Activated naive CD4-positive, alpha-beta T cell treated with Interleukin-2 at 50 U/mL for 16 hours (primary cell): Measurements from ENCODE around the gene GNAL.

Experiments
- DNase-seq: peaks from one replicate; pipeline ENCODE4 v3.0.0-alpha.2; 2020

Gene GNAL

GRCh38 chr18:11729556-11729955 lies 40.5 kb downstream of the GNAL start:
- no peak for DNase-seq

GRCh38 chr18:11733031-11733430 lies 44.0 kb downstream of the GNAL start:
- DNase-seq: peak; percentile 67

DNA sequence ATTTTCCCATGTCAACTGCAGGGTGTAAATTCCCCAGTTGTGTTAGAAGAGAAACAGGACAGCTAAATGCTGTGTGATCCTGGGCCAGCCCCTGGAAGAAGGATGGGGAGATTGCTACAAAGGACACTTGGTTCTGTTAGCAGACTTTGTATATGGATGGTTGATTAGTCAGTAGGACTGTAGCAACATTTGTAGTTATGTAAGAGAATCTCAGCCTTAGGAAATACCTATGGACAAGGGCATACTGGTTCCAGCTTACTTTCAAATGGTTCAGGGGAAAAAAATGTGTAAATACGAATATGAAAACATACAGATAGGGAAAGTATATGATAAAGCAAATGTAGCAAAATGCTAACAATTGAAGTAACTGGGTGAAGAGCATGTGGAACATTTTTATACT lies 47.6 kb downstream of the GNAL start:
- no peak for DNase-seq

DNA sequence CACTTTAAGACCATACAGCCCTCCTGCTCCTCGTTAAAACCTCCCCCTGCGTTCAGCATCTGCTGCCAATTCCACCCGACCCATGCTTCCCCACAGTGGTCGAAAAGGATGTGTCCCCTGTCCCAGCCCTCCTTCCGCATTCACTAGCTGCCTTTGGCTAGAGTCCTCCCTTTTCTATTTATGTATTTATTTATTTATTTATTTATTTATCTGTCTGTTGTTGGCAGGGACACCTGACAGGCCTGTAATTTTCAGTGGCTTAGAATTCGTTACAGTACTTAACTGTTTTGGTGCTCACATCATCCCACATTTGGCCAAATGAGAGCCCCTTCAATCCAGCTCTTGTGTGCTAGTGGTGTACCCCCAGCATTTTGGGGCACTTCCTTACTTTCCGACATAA lies 50.8 kb downstream of the GNAL start:
- no peak for DNase-seq

GRCh38 chr18:11740461-11740860 lies 51.4 kb downstream of the GNAL start:
- no peak for DNase-seq

DNA sequence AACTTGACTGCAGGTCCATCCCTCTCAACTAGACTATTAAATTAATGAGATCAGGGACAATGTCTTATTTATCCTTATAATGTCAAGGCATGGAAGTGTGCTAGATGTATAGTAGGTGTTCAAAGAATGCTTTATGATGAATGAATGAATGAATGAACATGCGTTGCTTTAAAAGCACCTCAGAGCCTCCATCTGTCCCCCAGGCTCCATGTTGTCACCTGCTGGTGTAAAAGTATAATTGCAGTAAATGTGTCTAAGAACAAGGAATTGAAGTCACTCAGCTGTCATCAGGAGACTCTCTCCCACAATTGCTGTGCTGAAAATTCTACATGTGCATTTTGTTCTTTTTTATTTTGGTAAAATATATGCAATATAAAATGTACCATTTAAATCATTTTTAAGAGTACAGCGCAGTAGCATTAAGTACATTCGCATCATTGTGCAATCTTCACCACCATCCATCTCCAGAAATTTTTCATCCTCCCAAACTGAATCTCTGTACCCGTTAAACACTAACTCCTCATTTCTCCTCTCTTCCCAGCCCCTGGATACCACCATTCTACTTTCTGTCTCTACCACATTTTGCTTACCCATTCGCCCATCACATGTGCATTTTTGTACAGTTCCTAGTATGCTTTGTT lies 52.6 kb downstream of the GNAL start:
- DNase-seq: no peak

DNA sequence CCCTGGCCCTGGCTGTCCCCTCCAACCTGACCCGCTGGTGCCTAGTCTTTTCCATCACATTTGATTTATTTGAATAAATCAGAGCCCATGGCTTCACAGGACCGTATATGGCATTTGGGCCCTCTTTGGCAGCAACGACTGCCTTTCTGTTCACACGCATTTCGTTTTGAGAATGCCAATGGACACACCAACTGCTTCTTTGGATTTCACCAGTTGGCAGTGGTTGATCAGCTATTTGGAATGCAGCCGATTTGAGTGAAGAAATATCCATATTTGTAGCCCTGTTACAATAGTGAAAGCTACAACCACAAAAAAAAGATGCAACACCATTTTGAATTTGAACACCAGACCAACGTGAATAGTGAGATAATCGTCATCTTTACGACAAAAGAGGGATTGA lies 56.5 kb downstream of the GNAL start:
- DNase-seq: no peak

DNA sequence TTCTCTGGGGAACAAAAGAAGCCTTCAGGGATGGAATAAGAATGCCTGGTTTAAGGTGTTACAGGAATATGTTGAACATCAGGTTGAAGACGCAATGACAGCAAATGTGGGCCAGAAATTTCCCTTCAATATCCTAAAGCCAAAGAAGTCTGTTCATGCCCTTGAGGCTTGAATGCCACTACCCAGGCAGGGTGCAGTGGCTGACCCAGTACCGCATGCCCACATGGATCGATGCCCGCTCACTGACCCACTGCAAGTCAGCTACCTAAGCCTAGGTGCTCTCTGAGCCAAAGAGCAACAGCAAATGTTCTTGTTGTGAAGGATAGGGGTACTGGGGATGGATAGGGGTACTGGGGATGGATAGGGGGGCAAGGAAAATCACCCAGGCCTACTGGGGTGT lies 58.2 kb downstream of the GNAL start:
- DNase-seq: no peak

DNA sequence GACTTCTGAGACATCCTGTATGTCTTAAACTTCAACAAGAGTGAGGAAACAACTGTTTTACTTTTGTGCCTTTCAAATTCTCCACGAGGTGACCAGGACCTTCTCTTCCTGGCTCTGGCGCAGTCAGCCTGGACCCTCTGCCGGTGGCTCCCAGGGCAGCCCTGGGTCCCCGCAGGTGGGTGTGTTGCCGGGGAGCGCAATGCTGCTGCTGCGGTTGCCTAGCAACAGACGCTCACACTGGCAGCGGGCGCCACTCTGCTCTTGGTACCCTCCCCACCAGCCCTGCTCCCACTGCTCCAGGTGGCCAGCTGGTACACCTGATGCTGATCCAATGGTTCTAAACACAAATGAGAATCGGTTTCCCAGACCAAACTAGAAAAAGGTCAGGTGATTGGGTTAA lies 58.7 kb downstream of the GNAL start:
- no peak for DNase-seq

DNA sequence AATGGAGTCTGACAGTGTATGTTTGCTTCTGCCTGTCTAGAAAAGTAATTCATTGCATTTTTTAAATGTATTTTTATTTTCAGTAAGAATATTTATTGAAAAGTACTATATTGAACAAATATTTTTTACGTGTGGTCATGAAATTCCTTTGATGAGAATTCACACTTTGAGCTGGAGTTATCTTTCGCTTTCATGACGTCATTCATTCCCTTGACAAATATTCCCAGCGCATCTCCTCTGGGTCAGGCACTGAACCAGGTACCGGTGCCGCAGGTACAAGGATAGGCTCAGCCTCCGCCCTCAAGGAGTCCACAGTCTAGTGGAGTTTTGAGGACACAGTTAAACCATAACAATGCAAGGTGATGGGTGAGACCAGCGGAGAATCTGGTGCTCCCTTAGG lies 60.2 kb downstream of the GNAL start:
- DNase-seq: no peak

DNA sequence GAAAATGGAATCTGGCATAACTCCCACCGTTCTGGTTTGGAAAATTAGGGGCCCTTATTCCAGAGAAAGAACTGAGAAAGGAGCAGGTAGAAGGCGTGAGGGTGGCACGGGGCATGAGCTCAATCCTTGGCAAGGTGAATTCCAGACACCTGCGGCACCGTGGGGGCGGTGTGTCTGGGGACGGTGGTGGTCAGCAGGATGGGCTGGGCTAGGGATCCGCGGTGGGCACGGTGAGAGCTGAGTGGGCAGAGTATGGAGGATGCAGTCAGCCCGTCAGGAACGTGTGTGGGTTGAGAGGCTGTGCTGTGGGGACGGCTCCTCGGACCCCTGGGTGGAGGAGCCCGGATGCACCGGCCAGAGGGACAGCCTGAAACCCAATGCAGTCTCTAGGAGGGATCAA lies 61.1 kb downstream of the GNAL start:
- no peak for DNase-seq

DNA sequence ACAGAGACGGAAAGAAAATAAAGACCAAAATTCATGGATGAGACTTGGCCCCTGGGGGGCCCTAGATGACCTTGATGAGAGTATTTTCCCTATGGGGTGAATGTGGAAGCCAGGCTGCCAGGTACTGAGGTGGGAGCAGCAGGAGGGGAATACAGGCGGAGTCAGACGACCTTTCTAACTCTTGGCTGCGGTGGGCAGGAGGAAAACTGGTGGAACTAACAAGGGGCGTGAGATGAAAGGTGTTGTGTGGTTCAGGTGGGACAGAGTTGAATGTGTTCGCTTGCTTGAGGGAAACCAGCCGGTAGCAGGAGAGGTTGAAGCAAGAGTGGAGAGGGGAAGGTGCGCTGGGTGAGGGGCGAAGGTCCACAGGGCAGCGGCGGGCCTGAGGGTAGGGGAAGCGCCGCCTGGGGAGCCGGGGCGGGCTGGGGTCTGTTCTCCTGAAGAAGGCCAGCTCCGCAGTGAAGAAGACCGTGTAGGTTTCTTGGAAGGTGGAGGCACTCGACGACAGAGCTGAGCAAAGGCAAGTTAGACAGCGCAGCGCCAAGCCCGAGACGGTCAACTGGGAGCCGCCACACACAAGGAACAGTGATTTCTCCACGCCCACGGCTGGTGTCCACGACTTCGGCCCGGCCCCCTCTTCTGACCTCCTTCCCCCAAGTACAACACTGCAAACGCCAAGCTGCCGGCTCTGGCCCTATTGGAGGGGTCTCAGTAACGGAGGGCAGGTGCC lies 61.7 kb downstream of the GNAL start:
- DNase-seq: no peak

DNA sequence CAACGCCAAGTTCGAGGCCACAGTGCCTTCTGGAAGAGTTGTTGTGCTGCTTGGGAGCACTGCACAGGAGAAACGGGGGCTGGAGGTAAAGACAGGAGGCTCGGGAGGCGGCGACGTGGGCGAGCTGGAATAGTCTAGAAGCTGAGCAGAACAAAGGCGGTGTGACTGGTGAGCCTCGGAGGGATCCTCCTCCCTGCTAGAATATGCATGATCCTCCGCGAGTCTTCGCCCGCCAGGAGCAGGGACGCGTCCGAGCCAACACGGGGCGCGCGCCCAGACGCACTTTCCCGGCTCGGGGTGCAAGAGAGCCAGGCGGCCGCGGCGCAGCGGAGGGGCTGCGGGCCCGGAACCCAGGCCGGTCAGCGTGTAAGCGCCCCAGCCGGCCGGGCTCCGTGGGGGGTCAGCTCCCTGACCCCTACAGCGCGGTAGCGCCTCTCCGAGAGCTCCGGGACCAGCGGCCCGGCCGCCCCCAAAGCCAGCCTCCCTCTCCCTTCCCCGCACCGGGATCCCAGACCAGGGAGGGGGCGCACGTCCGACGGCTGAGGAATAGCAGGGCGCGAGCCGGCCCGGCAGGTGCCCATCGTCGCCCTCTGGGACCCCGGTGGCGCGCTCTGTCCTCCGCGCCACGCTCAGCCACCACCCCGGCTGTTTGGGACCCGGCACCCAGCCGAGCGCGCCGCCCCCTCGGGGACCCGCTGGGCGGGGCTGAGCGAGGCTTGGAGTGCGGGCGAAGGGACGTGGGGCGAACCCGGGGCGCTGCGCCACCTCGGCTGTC lies 62.5 kb downstream of the GNAL start:
- DNase-seq: no peak

DNA sequence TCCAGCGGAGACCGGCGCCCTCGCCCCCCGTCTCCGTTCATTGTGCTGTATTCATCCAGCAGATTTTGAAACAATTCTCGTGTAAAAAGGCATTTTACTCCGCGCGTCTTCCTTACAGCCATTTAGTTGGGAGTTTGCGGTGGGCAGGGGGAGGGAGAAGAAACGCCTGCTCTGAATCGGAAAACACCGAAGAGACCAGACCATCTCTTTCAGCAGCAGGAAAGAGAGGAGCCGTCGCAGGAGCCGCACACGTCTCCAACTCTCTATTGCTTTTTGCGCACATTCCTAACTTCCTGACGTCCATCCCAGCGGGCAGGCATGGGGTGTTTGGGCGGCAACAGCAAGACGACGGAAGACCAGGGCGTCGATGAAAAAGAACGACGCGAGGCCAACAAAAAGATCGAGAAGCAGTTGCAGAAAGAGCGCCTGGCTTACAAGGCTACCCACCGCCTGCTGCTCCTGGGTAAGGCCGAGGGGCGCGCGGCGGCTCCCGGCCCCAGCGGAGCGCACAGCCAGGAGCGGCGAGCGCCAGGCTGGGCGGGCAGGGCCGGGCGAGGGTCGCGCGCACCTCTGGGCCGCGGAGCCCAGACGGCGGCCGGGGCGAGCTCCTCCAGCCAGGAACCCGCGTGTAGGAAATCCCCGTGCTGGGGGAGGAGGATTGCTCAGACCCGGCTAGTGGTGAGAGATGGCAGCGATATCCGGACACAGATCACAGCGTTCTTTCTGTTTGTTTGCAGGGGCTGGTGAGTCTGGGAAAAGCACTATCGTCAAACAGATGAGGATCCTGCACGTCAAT lies 63.2 kb downstream of the GNAL start:
- DNase-seq: no peak

DNA sequence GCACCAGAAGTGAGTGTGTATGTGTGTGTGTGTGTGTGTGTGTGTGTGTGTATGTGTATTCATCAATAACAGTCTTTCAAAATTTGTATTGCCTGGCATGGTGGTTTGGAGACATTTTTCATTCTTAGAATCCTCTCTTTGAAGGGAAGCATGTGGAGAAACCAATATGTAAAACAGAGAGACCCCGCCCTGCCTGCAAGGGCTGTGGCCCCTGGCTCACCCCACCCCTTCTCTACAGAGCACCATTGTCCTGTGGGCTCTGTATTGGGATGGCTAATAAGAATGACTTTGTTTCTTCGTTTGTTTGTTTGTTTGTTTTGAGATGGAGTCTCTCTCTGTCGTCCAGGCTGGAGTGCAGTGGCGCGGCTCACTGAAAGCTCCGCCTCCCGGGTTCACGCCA lies 65.9 kb downstream of the GNAL start:
- DNase-seq: no peak

- no peak for DNase-seq
Measured at GRCh38 chr18:11757084-11757590, 68.1 kb downstream of the GNAL start.

- DNase-seq: no peak
Measured at GRCh38 chr18:11759456-11759855, 70.4 kb downstream of the GNAL start.

DNA sequence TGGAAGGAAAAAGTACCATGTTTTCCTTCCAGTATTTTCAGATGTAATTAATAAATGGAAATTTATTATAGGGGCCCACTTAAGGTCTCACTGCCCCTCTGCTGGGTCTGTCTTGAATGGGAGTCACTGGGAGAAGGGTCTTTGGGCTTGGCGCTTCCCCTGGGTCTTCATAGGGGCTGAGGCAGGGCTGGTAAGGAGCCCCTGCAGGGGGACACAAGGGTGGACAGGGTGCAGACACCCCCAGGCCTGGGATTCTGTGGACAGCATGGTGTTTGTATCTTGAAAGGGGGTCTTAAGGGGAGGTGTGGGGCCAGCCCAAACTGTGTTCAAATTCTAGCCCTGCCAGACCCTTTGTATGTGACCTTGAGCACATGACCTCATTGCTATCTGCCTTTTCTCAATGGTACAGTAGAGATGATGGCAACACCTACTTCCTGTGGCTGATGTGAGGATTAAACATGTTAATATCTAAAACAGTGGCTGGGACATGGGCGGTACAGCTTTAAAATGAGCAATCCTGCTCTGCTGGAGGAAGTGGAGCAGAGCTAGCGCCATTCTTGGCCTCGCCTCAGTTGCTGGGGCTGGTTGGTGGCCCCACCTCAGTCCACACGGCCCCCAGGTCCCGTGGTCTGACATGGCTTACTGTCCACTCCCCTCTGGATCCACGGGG lies 71.6 kb downstream of the GNAL start:
- DNase-seq: no peak

DNA sequence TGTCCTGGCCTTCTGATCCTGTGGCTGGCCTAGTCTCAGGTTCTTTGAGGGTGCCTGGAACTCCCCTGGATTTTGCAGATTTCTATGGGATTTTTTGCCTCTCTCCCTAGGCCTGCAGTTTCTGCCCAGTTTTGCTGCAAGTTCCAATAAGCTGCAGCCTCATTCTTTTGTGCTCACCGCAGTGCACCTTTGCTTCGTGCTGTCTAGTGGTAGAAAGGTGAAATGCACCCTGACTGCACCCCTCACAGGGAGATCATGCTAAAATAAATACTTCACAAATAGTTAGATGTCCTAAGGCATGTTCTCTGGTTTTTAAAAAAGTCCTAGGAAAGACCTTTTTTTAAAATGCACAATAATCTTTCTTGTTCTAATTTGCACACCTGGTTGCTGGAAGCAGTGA lies 72.5 kb downstream of the GNAL start:
- DNase-seq: no peak

DNA sequence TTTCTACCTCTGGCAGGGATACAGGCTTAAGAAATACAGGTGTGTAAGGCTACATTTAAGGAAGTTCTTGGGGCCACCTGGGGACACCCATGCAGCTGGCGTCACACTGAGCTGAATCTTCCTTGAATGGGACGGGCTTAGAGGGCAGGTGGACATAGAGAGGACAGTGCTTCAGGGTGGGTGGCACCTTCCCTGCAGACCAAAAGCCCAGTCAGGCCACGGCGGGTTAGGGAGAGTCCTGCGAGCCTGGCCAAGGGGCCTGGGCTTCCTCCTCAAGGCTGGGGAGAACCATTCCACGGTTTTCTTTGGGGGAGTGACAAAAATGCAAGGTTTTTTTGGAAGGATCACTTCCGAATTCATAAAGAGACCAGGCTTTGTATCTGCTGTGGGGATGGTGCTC lies 73.4 kb downstream of the GNAL start:
- DNase-seq: no peak

DNA sequence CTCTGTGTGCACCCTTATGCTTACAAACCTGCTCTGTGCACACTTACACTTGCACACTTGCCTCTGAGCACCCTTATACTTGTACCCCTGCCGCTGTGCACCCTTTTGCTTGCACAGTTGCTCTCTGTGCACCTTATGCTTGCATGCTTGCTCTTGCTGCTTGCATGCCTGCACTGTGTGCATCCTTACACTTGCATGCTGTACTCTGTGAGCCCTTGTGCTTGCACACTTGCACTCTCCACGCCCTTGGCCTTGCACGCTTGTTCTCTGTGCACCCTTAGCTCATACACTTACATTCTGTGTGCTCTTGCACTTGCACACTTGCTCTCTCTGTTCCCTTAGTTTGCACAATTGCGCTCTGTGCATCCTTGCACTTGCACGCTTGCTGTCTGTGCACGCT lies 78.3 kb downstream of the GNAL start:
- DNase-seq: no peak

DNA sequence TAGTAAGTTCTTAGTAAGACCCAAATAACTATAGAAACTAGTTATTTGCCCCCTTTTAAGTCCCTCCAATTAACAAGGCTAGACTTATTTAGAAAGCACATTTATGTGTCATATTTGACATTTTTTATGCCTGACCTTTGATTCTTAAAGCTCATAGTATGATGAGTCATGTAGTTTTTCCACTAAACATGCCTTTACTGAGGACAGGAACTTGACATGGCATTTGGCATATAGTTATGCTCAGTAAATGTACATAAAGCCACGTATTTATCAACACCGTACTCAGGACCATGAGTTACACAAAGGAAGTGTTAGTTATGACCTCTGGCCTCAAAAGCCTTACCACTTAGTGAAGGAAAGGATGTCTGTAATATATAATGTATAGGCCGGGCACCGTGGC lies 78.9 kb downstream of the GNAL start:
- DNase-seq: no peak
